CD4-positive, CD25-positive, alpha-beta regulatory T cell (primary cell): ENCODE measurements around the gene TKFC. TPM values are rescaled to one million over a fixed set of nuclear protein-coding genes. Genes with fewer than 3 reads are reported as not detected.

Source experiments
- ATAC-seq, 2 donors: fragments of 150-1000 bp; cut with Tn5 transposase; one replicate each; pipeline ENCODE4 v1.10.0; 2021; ENCODE audit warnings: low read depth in 2 of 2, moderate number of reproducible peaks in 2 of 2, moderate library complexity in 1 of 2
- DNase-seq, 3 donors: peaks; one replicate each; pipeline versions ENCODE4 v3.0.0 to v3.0.0-alpha.2; 2012 to 2022; ENCODE audit warnings: mixed read lengths in 1 of 3
- H3K27ac ChIP-seq: one replicate; pipeline ENCODE4 v1.7.0; 2013; ENCODE audit warnings: mild to moderate bottlenecking, low read length; ENCODE audit not compliant: insufficient read depth, poor library complexity, severe bottlenecking
- H3K27me3 ChIP-seq: one replicate; pipeline ENCODE4 v1.7.0; 2013; ENCODE audit warnings: low read length; ENCODE audit not compliant: control insufficient read depth, insufficient read depth
- H3K36me3 ChIP-seq: one replicate; pipeline ENCODE4 v1.7.0; 2013; ENCODE audit warnings: mild to moderate bottlenecking, low read length, moderate library complexity; ENCODE audit not compliant: control insufficient read depth, insufficient read depth
- H3K4me1 ChIP-seq: 2 replicates; pipeline ENCODE4 v1.7.0; 2013; ENCODE audit warnings: mild to moderate bottlenecking, low read length; ENCODE audit not compliant: insufficient read depth, control insufficient read depth, poor library complexity, severe bottlenecking
- H3K4me3 ChIP-seq: one replicate; pipeline ENCODE4 v1.7.0; 2013; ENCODE audit warnings: low read depth, mild to moderate bottlenecking, low read length, moderate library complexity
- H3K9me3 ChIP-seq, 2 experiments: 1 replicate in 1 of 2; 2 replicates in 1 of 2; pipeline ENCODE4 v1.7.0; 2013; ENCODE audit warnings: low read length in 2 of 2, mild to moderate bottlenecking in 1 of 2, moderate library complexity in 1 of 2; ENCODE audit not compliant: control insufficient read depth in 2 of 2
- H3K27ac Mint-ChIP-seq, 3 donors: one replicate each; pipeline ENCODE4 v1.8.0; 2020 to 2022; ENCODE audit warnings: mild to moderate bottlenecking in 3 of 3, mixed read lengths in 3 of 3, moderate library complexity in 2 of 3
- H3K27me3 Mint-ChIP-seq: one replicate; pipeline ENCODE4 v1.8.0; 2022; ENCODE audit warnings: mild to moderate bottlenecking, mixed read lengths
- H3K36me3 Mint-ChIP-seq: one replicate; pipeline ENCODE4 v1.8.0; 2020; ENCODE audit warnings: mixed read lengths
- H3K4me1 Mint-ChIP-seq, 4 donors: one replicate each; pipeline ENCODE4 v1.8.0; 2020 to 2022; ENCODE audit warnings: mixed read lengths in 4 of 4, mild to moderate bottlenecking in 1 of 4
- H3K4me3 Mint-ChIP-seq, 4 donors: one replicate each; pipeline ENCODE4 v1.8.0; 2020 to 2022; ENCODE audit warnings: mild to moderate bottlenecking in 4 of 4, mixed read lengths in 4 of 4, moderate library complexity in 3 of 4
- H3K9me3 Mint-ChIP-seq, 7 donors: one replicate each; pipeline ENCODE4 v1.8.0; 2020 to 2022; ENCODE audit warnings: mixed read lengths in 7 of 7, mild to moderate bottlenecking in 3 of 7, moderate library complexity in 2 of 7
- polyA plus RNA-seq, 4 donors: library from polyadenylated mRNA; unstranded; fragments of 300-500 nt; fragmentation: Illumina TruSeq; gene quantifications; one replicate each; pipeline ENCODE4 v1.2.3, GENCODE V29; 2021
- total RNA-seq: library from RNA; stranded (reverse); gene quantifications from one replicate; pipeline ENCODE4 v1.2.3, GENCODE V29; 2022

TKFC gene
- total and polyA plus RNA-seq, 5 donors from 2014 or later, result 29.2 to 33.2 (median 31.3) TPM

DNA sequence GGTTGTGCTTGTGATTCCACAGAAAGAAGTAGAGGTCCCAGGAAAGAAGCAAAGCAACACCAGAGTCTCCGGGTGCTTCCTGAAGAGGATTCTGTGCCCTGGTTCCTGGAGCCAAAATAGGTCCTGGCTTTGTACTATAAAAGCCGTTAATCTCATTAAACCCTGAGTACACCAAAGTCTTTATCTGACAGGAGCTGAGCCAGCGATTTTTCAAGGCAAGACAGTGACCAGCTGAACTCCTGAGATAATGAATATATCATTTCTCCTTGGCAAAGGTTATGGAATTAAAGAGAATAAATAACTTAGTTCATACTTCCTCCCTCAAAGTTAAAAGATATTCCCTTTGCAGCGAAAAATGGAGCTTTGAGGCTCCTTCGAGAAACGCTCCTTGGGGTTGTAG is 34.4 kb downstream of the TKFC start:
- no peaks in the 10 kb centered on the region for H3K9me3 ChIP-seq
- Mint-ChIP-seq H3K4me1 (peaks cover 13 to 17% (median 16%) of the 10 kb centered on the region in 4 donors), H3K27me3 (no peaks in the 10 kb centered on the region), H3K9me3 (no peaks in the 10 kb centered on the region), H3K36me3 (peaks cover 31% of the 10 kb centered on the region), H3K4me3 (no peak overlapping the region), H3K27ac (no peak overlapping the region)
- no peak for ATAC-seq
- H3K4me3 ChIP-seq, result no peak overlapping the region
- H3K27ac ChIP-seq, result no peak overlapping the region
- DNase-seq, result no peak
- peaks cover 13% of the 10 kb centered on the region for H3K4me1 ChIP-seq
- H3K36me3 ChIP-seq, result peaks cover 59% of the 10 kb centered on the region
- H3K27me3 ChIP-seq, result no peaks in the 10 kb centered on the region

DNA sequence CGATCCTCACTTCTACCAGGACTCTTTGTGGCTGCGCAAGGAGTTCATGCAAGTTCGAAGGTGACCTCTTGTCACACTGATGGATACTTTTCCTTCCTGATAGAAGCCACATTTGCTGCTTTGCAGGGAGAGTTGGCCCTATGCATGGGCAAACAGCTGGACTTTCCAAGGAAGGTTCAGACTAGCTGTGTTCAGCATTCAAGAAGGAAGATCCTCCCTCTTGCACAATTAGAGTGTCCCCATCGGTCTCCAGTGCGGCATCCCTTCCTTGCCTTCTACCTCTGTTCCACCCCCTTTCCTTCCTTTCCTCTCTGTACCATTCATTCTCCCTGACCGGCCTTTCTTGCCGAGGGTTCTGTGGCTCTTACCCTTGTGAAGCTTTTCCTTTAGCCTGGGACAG is 35.6 kb downstream of the TKFC start:
- ATAC-seq (no peak), DNase-seq (no peak)
- Histone ChIP-seq H3K9me3 (no peaks in the 10 kb centered on the region), H3K27ac (no peak overlapping the region), H3K4me3 (no peak overlapping the region), H3K27me3 (no peaks in the 10 kb centered on the region), H3K4me1 (peaks cover 3% of the 10 kb centered on the region), H3K36me3 (peaks cover 59% of the 10 kb centered on the region)
- Mint-ChIP-seq H3K27ac (peak overlapping the region in 2 of 3 donors; percentile 59 to 60), H3K4me1 (peaks cover 2 to 10% (median 4%) of the 10 kb centered on the region in 4 donors), H3K9me3 (no peaks in the 10 kb centered on the region), H3K27me3 (no peaks in the 10 kb centered on the region), H3K4me3 (peak overlapping the region in 2 of 4 donors; percentile 10 to 79), H3K36me3 (peaks cover 27% of the 10 kb centered on the region)

GRCh38 chr11:61369372-61370348 is 36.6 kb downstream of the TKFC start:
- Histone ChIP-seq H3K4me3 (no peak overlapping the region), H3K27me3 (no peaks in the 10 kb centered on the region), H3K9me3 (no peaks in the 10 kb centered on the region), H3K36me3 (peaks cover 50% of the 10 kb centered on the region), H3K27ac (no peak overlapping the region), H3K4me1 (no peaks in the 10 kb centered on the region)
- H3K27ac Mint-ChIP-seq, result peak overlapping the region in 1 of 3 donors; percentile 12
- H3K9me3 Mint-ChIP-seq, result no peaks in the 10 kb centered on the region
- H3K36me3 Mint-ChIP-seq, result peaks cover 27% of the 10 kb centered on the region
- peak overlapping the region in 1 of 4 donors; percentile 32 for H3K4me3 Mint-ChIP-seq
- H3K4me1 Mint-ChIP-seq, result peaks cover 0 to 5% (median under 1%) of the 10 kb centered on the region in 4 donors
- DNase-seq (no peak), ATAC-seq (no peak)
- no peaks in the 10 kb centered on the region for H3K27me3 Mint-ChIP-seq

GRCh38 chr11:61370349-61371005 is 37.4 kb downstream of the TKFC start:
- Histone ChIP-seq H3K4me1 (no peaks in the 10 kb centered on the region), H3K27ac (no peak overlapping the region), H3K27me3 (no peaks in the 10 kb centered on the region), H3K9me3 (no peaks in the 10 kb centered on the region), H3K4me3 (no peak overlapping the region), H3K36me3 (peaks cover 48% of the 10 kb centered on the region)
- H3K4me3 Mint-ChIP-seq, result no peak overlapping the region
- DNase-seq (no peak), ATAC-seq (no peak)
- H3K4me1 Mint-ChIP-seq, result peaks cover 0 to 5% (median under 1%) of the 10 kb centered on the region in 4 donors
- no peaks in the 10 kb centered on the region for H3K9me3 Mint-ChIP-seq
- H3K27ac Mint-ChIP-seq, result no peak overlapping the region
- H3K36me3 Mint-ChIP-seq, result peaks cover 27% of the 10 kb centered on the region
- no peaks in the 10 kb centered on the region for H3K27me3 Mint-ChIP-seq

GRCh38 chr11:61372659-61373420 is 39.8 kb downstream of the TKFC start:
- Mint-ChIP-seq H3K36me3 (peaks cover 32% of the 10 kb centered on the region), H3K4me3 (no peak overlapping the region), H3K27ac (no peak overlapping the region), H3K4me1 (peaks cover 0 to 5% (median under 1%) of the 10 kb centered on the region in 4 donors), H3K9me3 (no peaks in the 10 kb centered on the region), H3K27me3 (no peaks in the 10 kb centered on the region)
- ATAC-seq (no peak), DNase-seq (no peak)
- Histone ChIP-seq H3K36me3 (peaks cover 27% of the 10 kb centered on the region), H3K4me1 (no peaks in the 10 kb centered on the region), H3K9me3 (no peaks in the 10 kb centered on the region), H3K27me3 (no peaks in the 10 kb centered on the region), H3K27ac (no peak overlapping the region), H3K4me3 (no peak overlapping the region)

- Histone ChIP-seq H3K4me1 (no peaks in the 10 kb centered on the region), H3K4me3 (no peak overlapping the region), H3K9me3 (no peaks in the 10 kb centered on the region), H3K27me3 (no peaks in the 10 kb centered on the region), H3K27ac (no peak overlapping the region), H3K36me3 (peaks cover under 1% of the 10 kb centered on the region)
- no peak for ATAC-seq
- DNase-seq, result no peak
- no peak overlapping the region for H3K4me3 Mint-ChIP-seq
- H3K36me3 Mint-ChIP-seq, result peaks cover 12% of the 10 kb centered on the region
- H3K27ac Mint-ChIP-seq, result no peak overlapping the region
- H3K4me1 Mint-ChIP-seq, result peaks cover 0 to 6% (median 3%) of the 10 kb centered on the region in 4 donors
- H3K27me3 Mint-ChIP-seq, result no peaks in the 10 kb centered on the region
- H3K9me3 Mint-ChIP-seq, result no peaks in the 10 kb centered on the region
These were observed 42.7 kb downstream of the TKFC start for GRCh38 chr11:61375761-61376108.

DNA sequence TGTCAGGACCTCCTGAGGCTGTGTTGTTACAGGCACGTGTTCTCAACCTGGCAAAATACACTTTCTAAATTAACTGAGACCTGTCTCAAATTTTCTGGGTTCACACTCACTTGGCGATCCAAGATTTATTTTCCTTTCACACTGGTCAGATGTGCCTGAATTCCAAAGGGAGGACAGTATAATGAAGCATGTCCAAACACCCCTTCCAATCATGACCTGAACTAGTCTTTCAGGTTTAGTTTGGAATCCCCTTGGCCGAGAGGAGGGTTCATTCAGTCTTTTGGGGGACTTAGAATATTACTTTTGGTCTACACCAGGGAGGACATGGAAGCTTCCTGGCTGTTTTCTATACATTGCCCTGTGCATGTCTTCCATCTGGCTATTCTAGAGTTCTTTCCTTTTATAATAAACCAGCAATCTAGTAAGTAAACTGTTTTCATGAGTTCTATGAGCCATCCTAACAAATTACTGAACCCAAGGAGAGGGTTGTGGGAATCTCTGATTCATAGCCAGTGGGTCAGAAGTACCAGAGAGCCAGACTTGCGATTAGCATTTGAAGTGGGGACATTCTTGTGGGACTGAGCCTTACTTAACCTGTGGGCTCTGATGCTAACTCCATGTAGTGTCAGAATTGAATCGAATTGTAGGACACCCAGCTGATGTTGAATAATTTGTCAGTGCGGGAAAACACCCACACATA is 44.6 kb downstream of the TKFC start:
- no peaks in the 10 kb centered on the region for H3K9me3 Mint-ChIP-seq

More for the DNA sequence above, 44.6 kb downstream of the TKFC start:
- no peak overlapping the region for H3K4me3 ChIP-seq
- no peaks in the 10 kb centered on the region for H3K27me3 ChIP-seq
- H3K4me1 Mint-ChIP-seq, result peaks cover 0 to 6% (median 0%) of the 10 kb centered on the region in 4 donors
- ATAC-seq, result no peak
- H3K4me1 ChIP-seq, result no peaks in the 10 kb centered on the region
- H3K36me3 Mint-ChIP-seq, result peaks cover 12% of the 10 kb centered on the region
- H3K4me3 Mint-ChIP-seq, result no peak overlapping the region
- no peaks in the 10 kb centered on the region for H3K9me3 ChIP-seq
- no peaks in the 10 kb centered on the region for H3K36me3 ChIP-seq
- no peaks in the 10 kb centered on the region for H3K27me3 Mint-ChIP-seq
- H3K27ac Mint-ChIP-seq, result peak overlapping the region in 1 of 3 donors; percentile 13
- DNase-seq, result no peak
- H3K27ac ChIP-seq, result no peak overlapping the region
